Activated CD4-positive, alpha-beta T cell treated with anti-CD3 and anti-CD28 coated beads for 36 hours (primary cell): Measurements from ENCODE around the gene RBKS. TPM values are rescaled to one million over a fixed set of nuclear protein-coding genes. Genes with fewer than 3 reads are reported as not detected.
"Not testable (repeated sequence)": the region's sequence is repeated elsewhere in the genome, so short reads cannot be mapped to it uniquely, and the experiment has no call there.

Source experiments
- ATAC-seq: fragments of 200-7000 bp; cut with Tn5 transposase; one replicate; pipeline ENCODE4 v1.10.0; 2021; ENCODE audit warnings: mild to moderate bottlenecking, moderate library complexity
- CTCF ChIA-PET: fragments of 350-600 bp; sonication (Branson Sonifier 250); formaldehyde crosslinking; loops from one replicate; lab custom pipeline; 2021; ENCODE audit warnings: antibody characterized with exemption; lab: Charles Lee
- POLR2A ChIA-PET: fragments of 350-600 bp; sonication (Branson Sonifier 250); formaldehyde crosslinking; loops from one replicate; lab custom pipeline; 2021; ENCODE audit warnings: antibody characterized with exemption, inconsistent platforms; lab: Charles Lee
- DNase-seq: peaks from one replicate; pipeline ENCODE4 v3.0.0-alpha.2; 2020
- H3K27ac Mint-ChIP-seq: one replicate; pipeline ENCODE4 v1.8.0; 2021; ENCODE audit warnings: mixed read lengths
- H3K27me3 Mint-ChIP-seq: one replicate; pipeline ENCODE4 v1.8.0; 2021; ENCODE audit warnings: mixed read lengths
- H3K36me3 Mint-ChIP-seq: one replicate; pipeline ENCODE4 v1.8.0; 2021; ENCODE audit warnings: low read depth, mixed read lengths
- H3K4me1 Mint-ChIP-seq: one replicate; pipeline ENCODE4 v1.8.0; 2021; ENCODE audit warnings: mixed read lengths
- H3K4me3 Mint-ChIP-seq: one replicate; pipeline ENCODE4 v1.8.0; 2021; ENCODE audit warnings: mild to moderate bottlenecking, moderate library complexity, mixed read lengths
- H3K9me3 Mint-ChIP-seq: one replicate; pipeline ENCODE4 v1.8.0; 2021; ENCODE audit warnings: low read depth, mixed read lengths
- intact Hi-C, 2 experiments: fragments of 100-400 bp; cut with DNase I in 1 of 2; cut with micrococcal nuclease in 1 of 2; formaldehyde crosslinking; loops; one replicate each; pipeline versions ENCODE4 v1.14.2 to v1.15.1; 2022 to 2024; cut with DNase I, micrococcal nuclease
- total RNA-seq, 2 experiments: library from RNA; stranded (reverse); gene quantifications; one replicate each; pipeline ENCODE4 v1.2.3, GENCODE V29; 2021

RBKS gene
- total RNA-seq, 2 experiments from 2014 or later = 4.6 to 6.4 TPM

DNA sequence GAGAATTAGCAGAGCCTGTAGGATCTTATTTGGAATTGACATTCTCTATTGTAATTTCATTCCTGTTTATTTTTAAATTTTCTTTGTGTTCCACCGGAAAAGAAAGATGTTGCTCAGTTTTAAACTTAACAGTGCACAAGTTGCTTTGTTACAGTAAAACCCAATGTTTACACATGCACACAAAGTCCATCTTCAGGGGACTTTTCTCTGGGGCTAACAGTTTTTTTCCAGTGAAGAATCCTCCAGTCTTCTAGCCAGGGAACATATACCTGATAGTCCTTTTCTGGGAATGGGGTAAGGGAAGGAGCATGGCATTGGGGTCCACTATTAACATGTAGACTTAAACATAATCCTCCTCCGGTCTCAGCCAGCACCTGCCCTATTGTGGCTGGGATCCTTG, 143.9 kb downstream of the RBKS start:
- peaks cover 11% of the 10 kb centered on the region for H3K27me3 Mint-ChIP-seq
- intact Hi-C loops = no loop called here
- peaks cover 12% of the 10 kb centered on the region for H3K9me3 Mint-ChIP-seq
- CTCF ChIA-PET = no interaction called here
- DNase-seq = no peak
- peaks cover 2% of the 10 kb centered on the region for H3K36me3 Mint-ChIP-seq
- H3K4me3 Mint-ChIP-seq = no peak overlapping the region
- no peaks in the 10 kb centered on the region for H3K4me1 Mint-ChIP-seq
- POLR2A ChIA-PET = no interaction called here
- H3K27ac Mint-ChIP-seq = no peak overlapping the region
- ATAC-seq = no peak

DNA sequence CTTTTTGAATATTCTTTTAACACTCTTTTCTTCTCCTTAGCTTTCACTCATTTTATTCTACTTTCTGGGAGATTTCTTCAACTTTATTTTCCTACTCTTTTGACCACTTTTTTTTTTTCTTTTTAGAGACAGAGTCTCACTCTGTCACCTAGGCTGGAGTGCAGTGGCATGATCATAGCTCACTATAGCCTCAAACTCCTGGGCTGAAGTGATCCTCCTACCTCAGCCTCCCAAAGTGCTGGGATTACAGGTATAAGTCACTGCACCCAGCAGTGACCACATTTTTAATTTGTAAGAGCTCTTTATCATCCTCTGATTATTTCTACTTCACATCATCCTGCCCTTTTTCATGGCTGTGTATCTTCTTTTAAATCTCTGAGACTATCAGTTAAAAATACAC, 144.7 kb downstream of the RBKS start:
- intact Hi-C loops, H3K4me3 Mint-ChIP-seq: not testable (repeated sequence)

DNA sequence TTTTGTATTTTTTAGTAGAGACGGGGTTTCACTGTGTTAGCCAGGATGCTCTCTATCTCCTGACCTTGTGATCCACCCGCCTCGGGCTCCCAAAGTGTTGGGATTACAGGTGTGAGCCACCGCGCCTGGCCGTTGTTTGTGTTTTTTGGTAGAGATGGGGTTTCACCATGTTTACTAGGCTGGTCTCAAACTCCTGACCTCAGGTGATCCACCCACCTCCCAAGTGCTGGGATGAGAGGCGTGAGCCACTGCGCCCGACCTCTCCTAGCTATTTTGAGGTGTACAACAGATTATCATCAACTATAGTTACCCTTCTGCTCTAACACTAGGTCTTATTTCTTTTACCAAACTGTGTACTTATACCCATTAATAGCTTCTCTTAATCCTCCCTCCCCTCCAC, 147.6 kb downstream of the RBKS start:
- Mint-ChIP-seq H3K4me3 (no peak overlapping the region), H3K9me3 (peaks cover 4% of the 10 kb centered on the region), H3K36me3 (no peaks in the 10 kb centered on the region), H3K27ac (no peak overlapping the region), H3K27me3 (peaks cover 3% of the 10 kb centered on the region), H3K4me1 (no peaks in the 10 kb centered on the region)
- DNase-seq (no peak), ATAC-seq (no peak)
- intact Hi-C loops = no loop called here
- POLR2A ChIA-PET = no interaction called here
- CTCF ChIA-PET = interaction anchor here (0.6 to 2.3 kb wide), 6 partner anchors 10 to 419 kb away, joined by 3 to 10 read pairs (median 5); no protein-coding TSS in a partner anchor

More for the DNA sequence above, 144.7 kb downstream of the RBKS start:
- POLR2A ChIA-PET, H3K4me1 Mint-ChIP-seq, H3K36me3 Mint-ChIP-seq, ATAC-seq, H3K27ac Mint-ChIP-seq, DNase-seq: not testable (repeated sequence)
- peaks cover 11% of the 10 kb centered on the region for H3K27me3 Mint-ChIP-seq
- peaks cover 12% of the 10 kb centered on the region for H3K9me3 Mint-ChIP-seq
- CTCF ChIA-PET = interaction anchor here (0.7 to 0.9 kb wide), 2 partner anchors 9 to 23 kb away, joined by 4 to 5 read pairs; no protein-coding TSS in a partner anchor

GRCh38 chr2:27741673-27742072, 148.5 kb downstream of the RBKS start:
- intact Hi-C loops = no loop called here
- no peak overlapping the region for H3K4me3 Mint-ChIP-seq
- ChIA-PET CTCF (interaction anchor here (0.6 to 2.0 kb wide), 5 partner anchors 11 to 59 kb away, joined by 3 to 6 read pairs (median 4); no protein-coding TSS in a partner anchor), POLR2A (no interaction called here)
- H3K4me1 Mint-ChIP-seq = no peaks in the 10 kb centered on the region
- ATAC-seq (no peak), DNase-seq (no peak)
- H3K36me3 Mint-ChIP-seq = no peaks in the 10 kb centered on the region
- peaks cover 4% of the 10 kb centered on the region for H3K9me3 Mint-ChIP-seq
- no peak overlapping the region for H3K27ac Mint-ChIP-seq
- H3K27me3 Mint-ChIP-seq = peaks cover 3% of the 10 kb centered on the region

- ATAC-seq = no peak
Measured at GRCh38 chr2:27739058-27739373, 151.2 kb downstream of the RBKS start.

GRCh38 chr2:27738349-27739057, 151.7 kb downstream of the RBKS start:
- ChIA-PET POLR2A (no interaction called here), CTCF (no interaction called here)
- no peak for DNase-seq
- Mint-ChIP-seq H3K4me1 (peaks cover 20% of the 10 kb centered on the region), H3K36me3 (no peaks in the 10 kb centered on the region), H3K4me3 (no peak overlapping the region), H3K9me3 (peaks cover 6% of the 10 kb centered on the region), H3K27me3 (no peaks in the 10 kb centered on the region), H3K27ac (no peak overlapping the region)
- no peak for ATAC-seq
- intact Hi-C loops = no loop called here

More at GRCh38 chr2:27739058-27739373, 151.2 kb downstream of the RBKS start:
- Mint-ChIP-seq H3K9me3 (peaks cover 6% of the 10 kb centered on the region), H3K36me3 (no peaks in the 10 kb centered on the region), H3K27ac (no peak overlapping the region), H3K4me1 (peaks cover 20% of the 10 kb centered on the region), H3K27me3 (no peaks in the 10 kb centered on the region), H3K4me3 (no peak overlapping the region)
- ChIA-PET CTCF (no interaction called here), POLR2A (no interaction called here)
- no peak for DNase-seq
- intact Hi-C loops = no loop called here

DNA sequence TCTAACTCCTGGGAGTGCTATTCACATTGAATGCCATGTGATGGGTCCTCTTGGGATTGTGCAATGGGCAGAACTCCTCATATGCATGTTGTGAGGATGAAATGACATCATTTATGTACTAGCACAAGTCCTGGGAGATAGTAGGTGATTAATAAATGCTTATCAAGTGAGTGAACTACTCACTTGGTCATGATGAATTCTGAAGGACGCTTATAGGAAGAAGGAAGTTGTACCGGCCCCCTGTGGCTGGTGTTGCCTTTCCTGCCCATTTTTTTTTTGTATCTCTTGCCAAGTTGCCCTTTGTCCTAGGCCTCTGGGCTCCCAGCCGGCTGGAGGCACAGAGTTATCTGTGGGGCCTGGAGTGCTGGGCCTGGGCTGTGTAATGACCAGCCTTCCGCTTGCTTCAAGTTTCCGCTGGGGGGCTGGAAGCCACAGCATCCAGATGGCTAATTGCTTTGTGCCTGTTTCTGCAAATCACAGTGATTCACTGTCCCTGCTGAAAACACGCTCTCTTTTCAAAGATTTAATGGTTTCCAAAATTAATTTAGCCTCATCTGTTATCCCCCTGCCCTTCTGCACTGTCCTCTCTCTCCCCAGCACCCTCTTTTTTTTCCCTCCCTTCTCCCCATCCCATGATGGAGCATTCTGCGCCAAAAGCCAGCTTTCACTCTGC, 152.4 kb downstream of the RBKS start:
- POLR2A ChIA-PET = no interaction called here
- ATAC-seq = no peak
- no peak for DNase-seq
- no peak overlapping the region for H3K27ac Mint-ChIP-seq
- intact Hi-C loops = no loop called here
- peaks cover 6% of the 10 kb centered on the region for H3K9me3 Mint-ChIP-seq
- peaks cover 20% of the 10 kb centered on the region for H3K4me1 Mint-ChIP-seq
- no peak overlapping the region for H3K4me3 Mint-ChIP-seq
- H3K36me3 Mint-ChIP-seq = no peaks in the 10 kb centered on the region
- H3K27me3 Mint-ChIP-seq = no peaks in the 10 kb centered on the region
- CTCF ChIA-PET = interaction anchor here (0.8 to 3.1 kb wide), 3 partner anchors 14 to 729 kb away, joined by 3 to 13 read pairs (median 4); no protein-coding TSS in a partner anchor

- ChIA-PET POLR2A (no interaction called here), CTCF (interaction anchor here (0.5 to 3.1 kb wide), 7 partner anchors 9 to 730 kb away, joined by 3 to 13 read pairs (median 4); no protein-coding TSS in a partner anchor)
- Mint-ChIP-seq H3K27ac (peak overlapping the region; percentile 72), H3K27me3 (no peaks in the 10 kb centered on the region), H3K4me3 (no peak overlapping the region), H3K4me1 (peaks cover 20% of the 10 kb centered on the region), H3K9me3 (peaks cover 6% of the 10 kb centered on the region), H3K36me3 (no peaks in the 10 kb centered on the region)
- intact Hi-C loops = no loop called here
- no peak for ATAC-seq
- DNase-seq = no peak
Measured at GRCh38 chr2:27736890-27737204, 153.3 kb downstream of the RBKS start.

DNA sequence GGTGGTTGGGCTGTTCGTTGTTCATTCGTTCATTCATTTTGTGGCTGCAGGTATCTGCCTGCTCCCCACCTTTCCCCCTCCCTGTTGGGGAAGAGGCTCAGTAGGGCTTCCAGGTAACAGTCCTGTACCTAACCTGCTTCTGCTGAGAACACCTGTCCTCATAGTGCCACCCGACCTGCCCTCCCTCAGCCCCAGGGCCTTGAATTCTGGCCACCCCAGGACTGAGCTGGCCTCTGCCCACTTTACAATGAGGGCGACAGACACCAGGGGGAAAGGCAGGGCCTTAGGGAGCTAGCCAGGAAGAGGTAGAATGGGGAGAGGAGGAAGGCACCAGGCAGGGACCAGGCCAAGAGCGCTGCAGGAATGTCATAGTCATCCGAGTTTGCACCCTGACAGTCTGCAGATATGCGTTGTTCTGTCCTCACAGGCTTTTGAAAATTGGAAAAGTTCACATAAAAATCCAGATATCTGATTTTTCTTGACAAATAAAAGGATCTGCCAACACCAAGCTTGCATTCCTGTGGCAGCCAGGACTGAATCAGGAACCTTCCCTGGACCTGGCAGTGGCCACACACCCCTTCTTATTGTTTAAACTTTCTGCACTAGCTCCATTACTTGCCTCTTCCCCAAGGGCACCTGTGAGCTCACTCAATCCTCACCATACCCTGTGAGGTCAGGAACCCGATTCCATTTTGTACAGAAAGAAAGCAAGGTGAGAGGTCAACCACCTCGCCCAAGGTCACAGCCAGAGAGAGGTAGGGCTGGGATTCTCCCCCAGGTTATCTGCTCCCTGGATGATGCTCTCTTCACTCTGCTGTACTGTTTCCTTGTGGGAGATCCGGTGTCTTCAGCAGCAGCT, 153.9 kb downstream of the RBKS start:
- H3K4me1 Mint-ChIP-seq = peaks cover 20% of the 10 kb centered on the region
- peak overlapping the region; percentile 51 for H3K4me3 Mint-ChIP-seq
- ATAC-seq (no peak), DNase-seq (no peak)
- H3K9me3 Mint-ChIP-seq = peaks cover 6% of the 10 kb centered on the region
- intact Hi-C loops = no loop called here
- no peaks in the 10 kb centered on the region for H3K36me3 Mint-ChIP-seq
- POLR2A ChIA-PET = no interaction called here
- H3K27ac Mint-ChIP-seq = peak overlapping the region; percentile 72
- no peaks in the 10 kb centered on the region for H3K27me3 Mint-ChIP-seq
- CTCF ChIA-PET = interaction anchor here (0.5 to 3.1 kb wide), 7 partner anchors 9 to 730 kb away, joined by 3 to 13 read pairs (median 3); partner anchors contain the start of gene MRPL33

- Mint-ChIP-seq H3K4me1 (peaks cover 20% of the 10 kb centered on the region), H3K27me3 (no peaks in the 10 kb centered on the region), H3K9me3 (peaks cover 6% of the 10 kb centered on the region), H3K4me3 (peak overlapping the region; percentile 67), H3K36me3 (no peaks in the 10 kb centered on the region), H3K27ac (peak overlapping the region; percentile 93)
- intact Hi-C loops = loop anchor here in 1 of 2 experiments (2.0 kb wide), 1 partner anchor 35 kb away; the partner anchor contains the start of gene MRPL33
- DNase-seq = peak; percentile 86
- ChIA-PET CTCF (interaction anchor here (0.6 to 3.1 kb wide), 5 partner anchors 12 to 702 kb away, joined by 3 to 13 read pairs (median 4); partner anchors contain the start of gene MRPL33), POLR2A (no interaction called here)
- ATAC-seq = peak; percentile 91
Measured at GRCh38 chr2:27735263-27735904, 154.8 kb downstream of the RBKS start.
